Mesenchymal stem cell (in vitro differentiated cells and primary cell): ENCODE measurements around the gene ZBTB45.

ENCODE experiments used
- DNase-seq: peaks from one replicate; pipeline ENCODE4 v3.0.0-alpha.2; 2013
- H2AFZ ChIP-seq: one replicate; pipeline ENCODE4 v1.6.1; 2013; ENCODE audit warnings: low read depth, mild to moderate bottlenecking, control low read depth, inconsistent platforms, low read length, moderate library complexity
- H2AK5ac ChIP-seq: 2 replicates; pipeline ENCODE4 v1.6.1; 2013; ENCODE audit warnings: low read length, moderate library complexity, mild to moderate bottlenecking, inconsistent platforms; ENCODE audit not compliant: severe bottlenecking
- H2BK120ac ChIP-seq: one replicate; pipeline ENCODE4 v1.6.1; 2013; ENCODE audit warnings: low read depth, mild to moderate bottlenecking, inconsistent platforms, low read length, moderate library complexity
- H2BK12ac ChIP-seq, 2 experiments: one replicate each; pipeline ENCODE4 v1.6.1; 2013; ENCODE audit warnings: inconsistent platforms in 2 of 2, low read length in 2 of 2, mild to moderate bottlenecking in 2 of 2, moderate library complexity in 2 of 2, control low read depth in 1 of 2
- H2BK15ac ChIP-seq: one replicate; pipeline ENCODE4 v1.6.1; 2013; ENCODE audit warnings: mild to moderate bottlenecking, low read depth, inconsistent platforms; ENCODE audit not compliant: poor library complexity, severe bottlenecking
- H2BK5ac ChIP-seq: 2 replicates; pipeline ENCODE4 v1.6.1; 2013; ENCODE audit warnings: low read depth, mild to moderate bottlenecking, low read length, control low read depth, inconsistent platforms; ENCODE audit not compliant: poor library complexity, severe bottlenecking
- H3K14ac ChIP-seq, 2 experiments: one replicate each; pipeline ENCODE4 v1.6.1; 2013; ENCODE audit warnings: inconsistent platforms in 2 of 2, low read length in 2 of 2, control low read depth in 1 of 2, mild to moderate bottlenecking in 1 of 2, moderate library complexity in 1 of 2
- H3K18ac ChIP-seq, 2 experiments: one replicate each; pipeline ENCODE4 v1.6.1; 2013; ENCODE audit warnings: inconsistent platforms in 2 of 2, low read length in 2 of 2, control low read depth in 1 of 2, low read depth in 1 of 2, mild to moderate bottlenecking in 1 of 2
- H3K23ac ChIP-seq, 2 experiments: one replicate each; pipeline ENCODE4 v1.6.1; 2013; ENCODE audit warnings: inconsistent platforms in 2 of 2, low read length in 2 of 2, mild to moderate bottlenecking in 2 of 2, moderate library complexity in 2 of 2, control low read depth in 1 of 2
- H3K27ac ChIP-seq: 2 replicates; pipeline ENCODE4 v1.5.1; 2013; ENCODE audit warnings: mild to moderate bottlenecking, moderate library complexity, low read length, control low read depth, inconsistent platforms; ENCODE audit not compliant: poor library complexity, severe bottlenecking
- H3K27me3 ChIP-seq, 2 experiments: 2 replicates each; pipeline versions ENCODE4 v1.6.1 to v1.7.0; 2013; ENCODE audit warnings: low read length in 2 of 2, mild to moderate bottlenecking in 2 of 2, moderate library complexity in 2 of 2, control low read depth in 1 of 2, inconsistent platforms in 1 of 2; ENCODE audit not compliant: control insufficient read depth in 1 of 2, insufficient read depth in 1 of 2
- H3K36me3 ChIP-seq, 2 experiments: 2 replicates each; pipeline versions ENCODE4 v1.6.1 to v1.7.0; 2013; ENCODE audit warnings: low read length in 2 of 2, control low read depth in 1 of 2, inconsistent platforms in 1 of 2, low read depth in 1 of 2, mild to moderate bottlenecking in 1 of 2; ENCODE audit not compliant: insufficient read depth in 2 of 2, control insufficient read depth in 1 of 2
- H3K4ac ChIP-seq, 2 experiments: one replicate each; pipeline ENCODE4 v1.6.1; 2013; ENCODE audit warnings: inconsistent platforms in 2 of 2, low read length in 2 of 2, mild to moderate bottlenecking in 2 of 2, moderate library complexity in 2 of 2, control low read depth in 1 of 2, low read depth in 1 of 2
- H3K4me1 ChIP-seq: 2 replicates; pipeline ENCODE4 v1.6.1; 2013; ENCODE audit warnings: low read depth, low read length, control low read depth; ENCODE audit not compliant: control insufficient read depth, insufficient read depth
- H3K4me2 ChIP-seq: 2 replicates; pipeline ENCODE4 v1.6.1; 2013; ENCODE audit warnings: low read length, mild to moderate bottlenecking, inconsistent platforms; ENCODE audit not compliant: poor library complexity, severe bottlenecking
- H3K4me3 ChIP-seq, 2 experiments: 2 replicates each; pipeline versions ENCODE4 v1.5.1 to v1.7.0; 2013; ENCODE audit warnings: low read length in 2 of 2, mild to moderate bottlenecking in 2 of 2, control low read depth in 1 of 2, low read depth in 1 of 2; ENCODE audit not compliant: insufficient read depth in 1 of 2
- H3K79me1 ChIP-seq: replicated peaks from 2 replicates; pipeline ENCODE4 v1.6.1; 2013; ENCODE audit warnings: mild to moderate bottlenecking, control low read depth, low read length, inconsistent platforms; ENCODE audit not compliant: poor library complexity, severe bottlenecking
- H3K9ac ChIP-seq: 2 replicates; pipeline ENCODE4 v1.7.0; 2013; ENCODE audit warnings: mild to moderate bottlenecking, low read length, moderate library complexity
- H3K9me3 ChIP-seq: 2 replicates; pipeline ENCODE4 v1.7.0; 2013; ENCODE audit warnings: mild to moderate bottlenecking, low read length; ENCODE audit not compliant: control insufficient read depth
- H4K8ac ChIP-seq: one replicate; pipeline ENCODE4 v1.6.1; 2013; ENCODE audit warnings: inconsistent platforms, mild to moderate bottlenecking, low read length, moderate library complexity
- H4K91ac ChIP-seq: one replicate; pipeline ENCODE4 v1.6.1; 2013; ENCODE audit warnings: mild to moderate bottlenecking, low read length, inconsistent platforms
- WGBS: methylation state at CpG from one replicate; pipeline ENCODE4 v1.1.7; 2013; ENCODE audit warnings: mixed read lengths; 5-methylcytosine and 5-hydroxymethylcytosine counted together

ZBTB45 gene

GRCh38 chr19:58474997-58475713 lies 44.5 kb downstream of the ZBTB45 start:
- Histone ChIP-seq H2BK5ac (peak overlapping the region; percentile 36), H3K9ac (peak overlapping the region; percentile 97), H2BK120ac (no peak overlapping the region), H3K27me3 (no peaks in the 10 kb centered on the region), H2BK12ac (peak overlapping the region; percentile 70 to 82), H3K36me3 (peaks cover 48 to 60% of the 10 kb centered on the region in 2 experiments), H3K9me3 (no peaks in the 10 kb centered on the region), H3K14ac (no peak overlapping the region), H3K18ac (peak overlapping the region; percentile 44 to 71), H3K79me1 (peaks cover 28% of the 10 kb centered on the region), H4K8ac (peak overlapping the region; percentile 69), H2BK15ac (no peak overlapping the region), H3K4me2 (peak overlapping the region; percentile 83), H3K27ac (peak overlapping the region; percentile 93), H3K4me3 (peak overlapping the region; percentile 60 to 91), H3K23ac (no peak overlapping the region), H2AFZ (no peak overlapping the region), H3K4ac (peak overlapping the region in 1 of 2 experiments; percentile 24), H3K4me1 (peaks cover 30% of the 10 kb centered on the region), H4K91ac (no peak overlapping the region), H2AK5ac (no peak overlapping the region)
- 35% methylated on average over 26 of the region's 27 CpGs for WGBS
- no peak for DNase-seq

DNA sequence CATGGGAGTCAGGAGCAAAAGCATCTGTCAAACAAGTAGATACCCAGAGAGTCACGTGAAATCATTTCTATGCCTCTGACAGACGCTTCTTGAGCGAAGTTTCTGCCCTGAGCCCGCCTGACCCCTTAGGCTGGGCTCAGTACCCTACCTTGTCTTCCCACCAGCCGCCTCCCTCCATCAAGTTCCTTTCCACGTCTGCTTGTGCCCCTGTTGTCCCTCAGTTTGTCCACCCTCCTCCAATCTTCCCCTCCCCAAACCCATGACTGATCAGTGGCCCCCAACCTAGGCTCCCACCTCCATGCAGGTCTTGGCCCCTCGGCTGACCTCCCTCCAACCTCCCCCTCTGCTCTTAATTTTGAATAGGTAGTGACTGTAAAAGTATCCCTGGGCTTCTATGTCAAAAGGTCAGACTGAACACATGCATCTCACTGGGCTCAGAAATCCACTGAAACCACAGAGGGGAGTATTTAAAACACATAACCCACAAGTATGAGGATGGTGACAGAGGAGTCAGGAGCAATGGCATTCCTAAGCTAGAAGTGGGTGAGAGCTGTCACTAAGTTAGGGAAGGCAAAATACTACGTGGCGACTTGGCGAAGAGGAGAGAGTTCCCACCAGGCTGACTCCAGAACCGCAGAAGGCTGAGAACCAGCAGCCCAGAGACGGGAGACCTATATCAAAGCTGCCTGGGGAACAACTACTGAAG lies 45.2 kb downstream of the ZBTB45 start:
- H2BK120ac ChIP-seq, result no peak overlapping the region
- H3K27ac ChIP-seq, result peak overlapping the region; percentile 93
- peak; percentile 91 for DNase-seq
- no peak overlapping the region for H4K91ac ChIP-seq
- peak overlapping the region; percentile 23 to 91 for H3K4me3 ChIP-seq
- no peaks in the 10 kb centered on the region for H3K27me3 ChIP-seq
- no peak overlapping the region for H2BK5ac ChIP-seq
- peaks cover 33% of the 10 kb centered on the region for H3K79me1 ChIP-seq
- no peak overlapping the region for H3K4me2 ChIP-seq
- H3K9ac ChIP-seq, result peak overlapping the region; percentile 97
- no peak overlapping the region for H2AFZ ChIP-seq
- H2BK12ac ChIP-seq, result no peak overlapping the region
- H2BK15ac ChIP-seq, result no peak overlapping the region
- H3K4ac ChIP-seq, result no peak overlapping the region
- WGBS, result 90% methylated on average over 12 of the region's 12 CpGs
- peaks cover 30% of the 10 kb centered on the region for H3K4me1 ChIP-seq
- no peaks in the 10 kb centered on the region for H3K9me3 ChIP-seq
- no peak overlapping the region for H2AK5ac ChIP-seq
- peak overlapping the region in 1 of 2 experiments; percentile 49 for H3K14ac ChIP-seq
- H3K36me3 ChIP-seq, result peaks cover 51 to 60% of the 10 kb centered on the region in 2 experiments
- H3K23ac ChIP-seq, result no peak overlapping the region
- H3K18ac ChIP-seq, result no peak overlapping the region
- H4K8ac ChIP-seq, result no peak overlapping the region

GRCh38 chr19:58473775-58474174 lies 45.8 kb downstream of the ZBTB45 start:
- H3K36me3 ChIP-seq, result peaks cover 47 to 59% of the 10 kb centered on the region in 2 experiments
- no peak overlapping the region for H2AFZ ChIP-seq
- H3K4me3 ChIP-seq, result no peak overlapping the region

DNA sequence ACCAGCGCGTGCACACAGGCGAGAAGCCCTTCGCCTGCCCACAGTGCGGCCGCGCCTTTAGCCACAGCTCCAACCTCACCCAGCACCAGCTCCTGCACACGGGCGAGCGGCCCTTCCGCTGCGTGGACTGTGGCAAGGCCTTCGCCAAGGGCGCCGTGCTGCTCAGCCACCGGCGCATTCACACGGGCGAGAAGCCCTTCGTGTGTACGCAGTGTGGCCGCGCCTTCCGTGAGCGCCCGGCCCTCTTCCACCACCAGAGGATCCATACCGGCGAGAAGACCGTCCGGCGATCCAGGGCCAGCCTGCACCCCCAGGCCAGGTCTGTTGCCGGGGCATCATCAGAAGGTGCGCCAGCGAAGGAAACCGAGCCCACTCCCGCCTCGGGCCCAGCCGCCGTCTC lies 47.9 kb downstream of the ZBTB45 start:
- Histone ChIP-seq H2BK5ac (no peak overlapping the region), H3K23ac (no peak overlapping the region), H3K14ac (no peak overlapping the region), H2AFZ (no peak overlapping the region), H3K27ac (no peak overlapping the region), H3K18ac (no peak overlapping the region), H3K9me3 (no peaks in the 10 kb centered on the region), H4K91ac (no peak overlapping the region), H2BK12ac (no peak overlapping the region), H3K9ac (no peak overlapping the region), H3K27me3 (no peaks in the 10 kb centered on the region), H3K36me3 (peaks cover 40 to 46% of the 10 kb centered on the region in 2 experiments), H3K4me2 (no peak overlapping the region), H2BK15ac (no peak overlapping the region), H2BK120ac (no peak overlapping the region), H3K79me1 (peaks cover 42% of the 10 kb centered on the region), H4K8ac (no peak overlapping the region), H3K4me3 (no peak overlapping the region), H3K4me1 (peaks cover 37% of the 10 kb centered on the region), H2AK5ac (no peak overlapping the region), H3K4ac (no peak overlapping the region)
- no peak for DNase-seq
- WGBS, result 98% methylated on average over 39 of the region's 39 CpGs

More at GRCh38 chr19:58473775-58474174, 45.8 kb downstream of the ZBTB45 start:
- no peak overlapping the region for H3K4me2 ChIP-seq
- H3K18ac ChIP-seq, result no peak overlapping the region
- no peak overlapping the region for H3K4ac ChIP-seq
- no peak overlapping the region for H2BK12ac ChIP-seq
- no peak overlapping the region for H2BK120ac ChIP-seq
- peak overlapping the region; percentile 97 for H3K9ac ChIP-seq
- H4K8ac ChIP-seq, result no peak overlapping the region
- H3K14ac ChIP-seq, result no peak overlapping the region
- H3K27me3 ChIP-seq, result no peaks in the 10 kb centered on the region
- no peak overlapping the region for H2AK5ac ChIP-seq
- no peak for DNase-seq
- H3K4me1 ChIP-seq, result peaks cover 34% of the 10 kb centered on the region
- H3K27ac ChIP-seq, result no peak overlapping the region
- no peak overlapping the region for H2BK5ac ChIP-seq
- no peak overlapping the region for H4K91ac ChIP-seq
- peaks cover 38% of the 10 kb centered on the region for H3K79me1 ChIP-seq
- no peak overlapping the region for H3K23ac ChIP-seq
- no peak overlapping the region for H2BK15ac ChIP-seq
- H3K9me3 ChIP-seq, result no peaks in the 10 kb centered on the region
